ENCODE results near the gene SDHB.

Gene SDHB

DNA sequence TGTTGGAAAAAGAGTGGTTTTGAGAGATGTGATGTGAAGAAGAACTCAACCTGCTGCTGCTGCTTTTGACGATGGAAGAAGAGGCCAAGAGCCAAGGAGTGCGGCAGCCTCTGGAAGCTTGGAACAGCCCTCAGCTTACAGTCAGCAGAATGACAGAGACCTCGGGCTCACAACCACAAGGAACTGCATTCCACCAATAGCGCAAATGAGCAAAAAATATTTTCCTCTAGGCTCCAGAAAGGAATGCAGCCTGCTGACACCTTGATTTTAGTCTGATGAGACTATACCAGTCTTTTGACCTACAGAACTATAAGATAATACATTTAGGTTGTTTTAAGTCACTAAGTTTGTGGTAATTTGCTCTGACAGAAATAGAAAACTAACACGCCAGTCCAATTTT lies 10.2 kb downstream of the SDHB start:
- DNase-seq, result no peak

DNA sequence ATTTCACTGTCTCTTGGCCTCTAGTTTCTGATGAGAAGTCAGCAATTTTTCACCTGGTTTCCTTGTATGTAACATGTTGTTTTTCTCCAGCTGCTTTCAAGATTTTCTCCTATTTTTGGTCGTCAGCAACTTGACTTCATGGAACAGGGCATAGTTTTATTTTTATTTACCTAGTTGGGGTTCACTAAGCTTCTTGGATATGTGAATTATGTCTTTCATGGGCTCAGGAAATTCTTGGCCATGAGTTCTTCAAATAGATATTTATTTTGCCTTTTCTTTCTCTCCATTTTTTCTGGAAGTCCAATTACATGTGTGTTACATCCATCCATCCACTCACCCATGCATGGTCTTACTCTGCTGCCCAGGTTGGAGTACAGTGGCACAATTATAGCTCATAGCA lies 13.7 kb downstream of the SDHB start:
- no peak for DNase-seq

DNA sequence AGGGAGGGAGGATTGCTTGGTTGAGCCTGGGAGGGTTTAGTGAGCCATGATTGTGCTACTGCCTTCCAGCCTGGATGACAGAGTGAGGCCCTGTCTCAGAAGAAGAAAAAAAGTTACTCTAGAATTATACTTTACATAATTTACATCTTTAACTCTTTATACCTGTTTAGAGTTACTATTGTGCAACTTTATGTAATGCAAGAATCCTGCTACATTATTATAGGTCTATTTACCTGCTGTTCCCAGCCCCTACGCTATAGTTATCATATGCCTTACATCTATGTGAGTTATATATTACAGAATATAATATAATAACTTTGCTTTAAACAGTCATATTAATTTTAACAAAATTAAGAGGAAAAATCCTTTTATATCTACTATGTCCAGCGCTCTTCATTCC lies 14.3 kb downstream of the SDHB start:
- DNase-seq, result no peak

DNA sequence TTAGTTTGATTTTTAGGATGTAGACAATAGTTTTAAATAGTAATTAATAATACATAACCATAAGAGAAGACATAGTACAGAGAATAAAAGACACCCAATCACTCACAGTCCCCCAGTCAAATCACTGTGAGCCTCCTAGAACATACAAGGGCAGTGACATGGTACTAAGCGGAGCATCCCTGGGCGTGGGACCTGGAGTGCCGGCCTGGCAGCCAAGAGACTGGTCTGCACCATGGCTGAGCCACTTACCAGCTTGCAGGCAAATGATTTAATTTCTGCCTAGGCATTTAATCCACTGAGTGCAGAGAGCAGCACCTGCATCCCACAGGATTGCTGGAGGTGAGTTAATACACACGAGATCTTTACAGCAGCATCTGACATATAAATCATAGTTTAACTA lies 20.4 kb downstream of the SDHB start:
- DNase-seq, result no peak

DNA sequence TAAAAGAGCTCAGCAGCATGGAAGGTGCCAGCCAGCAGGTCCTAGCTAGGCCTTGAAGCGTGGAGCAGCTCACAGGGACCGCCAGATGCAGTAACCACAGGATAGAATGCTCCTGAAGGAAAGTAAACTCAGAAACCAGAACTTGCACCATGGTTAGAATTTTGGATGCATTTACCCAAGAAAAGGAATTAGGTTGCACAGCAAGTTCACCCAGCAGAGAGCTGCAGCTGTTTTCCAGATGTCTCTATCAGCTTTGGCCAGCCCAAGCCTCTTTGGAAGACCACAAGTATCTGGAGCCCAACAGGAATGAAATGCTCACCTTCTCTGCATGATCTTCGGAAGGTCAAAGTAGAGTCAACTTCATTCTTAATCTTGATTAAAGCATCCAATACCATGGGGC lies 21.1 kb downstream of the SDHB start:
- no peak for DNase-seq

DNA sequence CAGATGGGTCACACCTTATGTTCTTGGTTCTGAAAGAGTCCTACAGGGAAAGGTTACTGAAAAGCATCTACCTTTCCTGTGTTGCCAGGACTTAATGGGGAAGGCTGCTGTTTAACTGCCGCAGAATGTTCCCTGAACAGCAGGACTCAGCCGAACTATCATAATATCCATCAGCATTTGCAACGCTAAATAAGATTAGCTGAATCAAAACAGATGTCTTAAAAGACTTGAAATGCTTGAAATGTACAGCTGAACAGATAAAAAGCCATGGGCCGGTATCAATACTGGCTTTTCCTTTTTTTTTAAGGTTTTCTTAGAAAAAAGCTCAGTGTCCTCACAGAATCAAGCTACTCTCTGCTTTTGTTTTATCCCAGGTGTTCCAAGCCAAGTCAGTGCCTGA lies 22.4 kb downstream of the SDHB start:
- DNase-seq, result no peak

DNA sequence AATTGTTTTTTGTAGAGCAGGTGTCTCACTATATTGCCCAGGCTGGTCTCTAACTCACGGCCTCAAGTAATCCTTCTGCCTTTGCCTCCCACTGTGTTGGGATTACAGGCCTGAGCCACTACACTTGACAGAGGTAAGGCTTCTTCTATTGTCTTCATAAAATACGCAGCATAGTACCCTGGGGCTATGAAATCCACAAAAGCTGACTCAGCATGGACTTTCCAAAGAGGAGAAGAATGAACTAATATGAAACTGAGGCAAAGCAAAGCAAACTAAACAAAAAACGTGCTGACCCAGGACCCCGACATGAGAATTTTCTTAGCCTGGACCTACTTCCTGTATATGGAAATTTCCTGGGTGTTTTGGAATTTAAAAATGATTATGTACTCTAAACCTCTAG lies 23.6 kb downstream of the SDHB start:
- DNase-seq, result no peak

DNA sequence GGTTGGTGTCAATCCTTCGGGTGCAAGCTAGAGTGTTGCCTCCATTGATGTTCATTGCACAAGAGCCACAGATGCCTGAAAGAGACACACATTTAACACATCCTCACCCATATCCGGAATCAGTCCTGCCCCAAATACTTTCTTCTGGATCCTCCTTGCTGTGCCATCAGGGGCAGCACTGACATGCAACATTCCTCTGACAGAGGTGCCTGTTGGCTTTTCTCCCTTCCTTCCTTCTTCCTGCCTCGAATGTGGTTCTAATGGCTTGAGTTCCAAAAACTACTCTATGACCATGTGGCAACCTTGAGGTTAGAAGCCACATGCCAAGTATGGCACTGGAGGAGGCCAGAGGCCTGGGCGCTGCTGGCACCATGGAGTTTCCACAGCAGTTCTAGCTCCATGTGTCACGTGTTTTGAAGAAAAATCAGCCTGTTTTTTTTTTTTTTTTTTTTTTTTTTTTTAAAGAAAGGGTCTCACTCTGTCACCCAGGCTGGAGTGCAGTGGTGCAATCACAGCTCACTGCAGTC lies 25.1 kb downstream of the SDHB start:
- no peak for DNase-seq

DNA sequence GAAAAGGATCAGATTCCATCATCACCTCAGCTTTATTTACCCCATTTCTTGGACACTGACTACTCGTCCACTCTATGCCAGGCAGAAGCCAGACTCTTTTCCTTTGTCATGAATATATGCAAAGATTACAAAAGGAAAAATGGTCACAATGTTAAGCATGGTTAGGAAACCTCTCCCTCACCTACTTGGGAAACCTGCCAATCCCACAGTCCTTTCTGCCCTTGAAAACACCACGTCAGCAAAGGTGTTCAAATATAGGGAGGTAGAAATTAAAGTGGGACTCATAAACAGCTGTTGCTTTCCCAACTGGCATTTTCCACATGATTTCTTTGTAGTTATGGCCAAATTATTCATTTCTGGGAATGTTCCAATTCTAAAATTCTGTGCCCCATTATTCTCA lies 25.9 kb downstream of the SDHB start:
- no peak for DNase-seq

DNA sequence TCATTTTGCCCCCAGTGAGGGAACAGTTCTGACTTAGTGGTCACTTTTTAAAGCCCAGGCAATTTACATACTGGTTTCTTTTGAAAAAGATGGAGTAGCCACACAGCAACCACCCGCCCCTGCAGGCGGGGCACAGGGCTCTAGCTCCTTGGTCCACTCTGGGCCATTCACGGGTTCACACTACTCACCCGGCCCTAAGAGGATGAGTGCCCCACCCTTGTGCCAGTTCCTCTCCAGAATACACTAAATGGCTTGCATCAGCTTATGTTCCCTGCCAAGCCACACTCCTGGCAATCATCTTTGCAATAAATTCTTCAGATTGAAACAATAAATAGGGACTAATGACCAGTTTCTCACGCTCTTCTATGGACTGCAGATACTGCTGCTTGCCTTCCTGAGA lies 26.4 kb downstream of the SDHB start:
- DNase-seq, result no peak

DNA sequence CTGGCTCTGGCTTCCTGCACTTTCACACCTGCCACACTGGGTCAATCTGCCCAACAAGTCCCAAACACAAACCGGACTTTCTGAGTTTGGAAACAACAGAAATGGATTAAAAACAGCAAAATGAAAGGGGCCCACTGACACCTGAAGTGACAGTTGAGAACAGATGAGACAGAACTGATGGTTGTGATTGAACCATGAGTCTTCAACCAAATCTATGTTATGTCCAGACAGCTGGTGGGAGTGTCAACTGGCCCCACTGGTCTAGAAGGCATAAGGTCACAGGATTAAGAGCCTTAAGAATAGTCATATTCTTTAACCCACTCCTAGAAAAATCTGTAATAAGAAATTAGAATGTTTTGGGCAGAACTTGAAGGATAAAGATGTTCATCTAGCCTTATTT lies 29.1 kb downstream of the SDHB start:
- DNase-seq, result no peak

DNA sequence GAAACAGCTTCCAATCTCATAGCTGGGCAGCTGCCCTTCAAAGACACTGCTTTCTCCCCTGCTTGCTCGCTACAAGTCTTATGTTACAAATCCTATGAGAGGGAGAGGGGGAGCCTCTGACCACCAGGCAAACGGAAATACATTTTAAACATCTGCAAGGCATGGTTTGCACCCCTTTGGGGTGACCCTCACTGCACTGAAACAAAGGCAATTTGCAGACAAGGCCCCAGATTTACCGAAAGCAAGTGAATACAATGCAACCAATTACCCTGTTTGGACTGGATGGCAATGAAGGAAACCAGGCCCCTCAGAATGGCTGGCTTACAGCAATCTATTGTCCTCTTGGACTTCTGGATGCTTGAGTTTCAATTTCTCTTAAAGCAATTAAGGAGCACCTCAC lies 30.3 kb downstream of the SDHB start:
- no peak for DNase-seq

DNA sequence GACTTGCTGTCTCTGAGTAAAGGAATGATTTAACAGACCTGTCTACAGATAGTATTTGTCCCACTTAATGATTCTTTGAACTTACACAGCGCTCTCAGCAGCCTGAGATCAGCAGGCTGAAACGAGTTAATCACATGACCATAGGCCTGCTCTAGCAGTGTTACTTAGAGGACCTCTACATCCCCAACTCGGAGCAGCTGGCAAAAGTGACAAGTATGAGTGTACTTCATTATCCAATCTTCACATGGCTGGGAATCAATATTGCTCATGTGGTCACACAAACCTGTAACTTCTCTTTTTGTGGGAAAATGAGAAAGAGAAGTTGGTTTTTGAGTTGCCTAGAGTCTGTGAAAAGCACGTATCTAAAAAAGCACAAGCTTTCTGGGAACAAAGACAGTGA lies 30.7 kb downstream of the SDHB start:
- DNase-seq, result no peak

DNA sequence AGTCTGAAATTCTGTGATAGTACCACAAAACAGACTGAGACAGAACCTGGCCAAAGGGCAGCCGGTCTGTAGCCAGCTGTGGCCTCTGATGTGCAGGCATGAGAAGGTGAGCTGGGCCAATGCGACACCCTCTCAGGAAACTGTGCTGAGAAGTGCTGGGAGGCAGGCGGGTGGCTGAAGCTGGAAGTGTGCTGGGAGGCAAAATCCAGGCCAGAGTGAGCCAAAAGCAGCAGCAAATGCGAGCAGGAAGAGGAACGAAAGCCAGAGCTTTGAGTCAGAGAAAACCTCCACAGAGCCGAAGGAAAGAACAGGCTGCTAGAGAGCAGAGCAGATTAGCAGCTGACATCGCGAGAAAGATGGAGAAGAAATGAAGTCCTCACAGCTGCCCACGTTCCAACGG lies 31.9 kb downstream of the SDHB start:
- DNase-seq, result no peak

DNA sequence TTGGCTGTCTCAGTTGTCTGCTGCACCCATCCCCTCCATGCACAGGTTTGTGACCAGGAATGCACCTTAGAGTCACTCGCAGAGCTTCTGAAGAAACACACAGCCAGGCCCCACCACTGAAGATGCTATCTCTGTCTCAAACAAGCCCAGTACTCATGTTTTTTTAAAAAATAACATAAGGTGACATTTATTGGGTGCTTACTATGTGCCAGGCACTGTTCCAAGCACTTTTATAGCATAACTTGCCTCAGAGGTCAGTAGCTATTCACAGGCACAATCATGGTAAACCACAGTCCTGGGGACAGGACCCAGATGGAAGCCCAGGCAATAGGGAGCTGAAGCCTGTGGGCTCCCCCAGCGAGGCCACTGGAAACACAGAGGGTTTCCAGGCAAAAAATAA lies 33.3 kb downstream of the SDHB start:
- DNase-seq, result no peak

DNA sequence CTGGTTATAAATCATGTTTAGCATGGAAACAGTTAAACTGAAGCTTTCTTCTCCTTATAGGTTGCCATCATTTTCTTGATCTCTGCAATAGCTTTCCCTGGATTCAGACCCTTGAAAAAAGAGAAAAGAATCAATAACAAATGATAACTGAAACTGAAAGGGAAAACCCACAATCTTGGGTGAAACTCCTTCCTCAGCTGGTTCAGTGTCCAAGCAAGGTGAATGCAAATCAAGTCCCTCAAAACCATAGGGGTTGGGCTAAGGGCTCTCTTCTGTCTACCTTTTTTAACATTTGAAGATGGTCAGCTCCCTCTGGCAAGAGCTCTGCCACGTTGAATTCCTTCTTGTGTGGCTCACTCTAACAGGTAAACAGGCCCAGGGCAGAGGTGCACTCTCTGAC lies 35.0 kb downstream of the SDHB start:
- no peak for DNase-seq

DNA sequence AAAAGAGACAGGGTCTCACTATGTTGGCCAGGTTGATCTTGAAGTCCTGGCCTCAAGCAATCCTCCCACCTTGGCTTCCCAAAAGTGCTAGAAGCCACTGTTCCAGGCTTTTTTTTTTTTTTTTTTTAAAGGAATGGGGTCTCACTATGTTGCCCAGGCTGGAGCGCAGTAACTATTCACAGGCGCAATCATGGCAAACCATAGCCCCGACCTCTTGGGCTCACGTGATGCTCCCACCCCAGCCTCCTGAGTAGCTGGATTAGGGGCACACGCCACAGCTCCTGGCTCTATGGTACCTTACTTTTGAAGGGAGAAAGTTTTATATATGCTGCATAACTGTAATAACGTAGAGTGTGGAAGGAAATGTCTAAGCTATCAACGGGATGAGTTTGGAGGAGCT lies 36.4 kb downstream of the SDHB start:
- no peak for DNase-seq

DNA sequence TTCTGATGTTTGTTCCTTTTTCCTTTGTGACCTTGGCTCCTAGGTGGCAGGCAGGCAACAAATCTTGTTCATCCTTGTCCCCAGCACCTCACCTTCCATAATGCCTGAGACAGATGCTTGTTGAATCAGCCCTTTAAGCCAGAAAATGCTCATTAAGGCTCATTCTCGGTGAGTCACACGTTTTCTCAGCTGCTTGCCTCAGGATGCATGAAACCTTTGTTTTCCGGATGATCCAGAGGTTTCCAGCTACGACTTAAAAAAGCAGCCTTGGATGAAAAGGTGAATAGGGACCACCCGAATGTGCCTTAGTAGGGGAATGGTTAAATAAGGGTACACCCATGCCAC lies 37.5 kb downstream of the SDHB start:
- no peak for DNase-seq

DNA sequence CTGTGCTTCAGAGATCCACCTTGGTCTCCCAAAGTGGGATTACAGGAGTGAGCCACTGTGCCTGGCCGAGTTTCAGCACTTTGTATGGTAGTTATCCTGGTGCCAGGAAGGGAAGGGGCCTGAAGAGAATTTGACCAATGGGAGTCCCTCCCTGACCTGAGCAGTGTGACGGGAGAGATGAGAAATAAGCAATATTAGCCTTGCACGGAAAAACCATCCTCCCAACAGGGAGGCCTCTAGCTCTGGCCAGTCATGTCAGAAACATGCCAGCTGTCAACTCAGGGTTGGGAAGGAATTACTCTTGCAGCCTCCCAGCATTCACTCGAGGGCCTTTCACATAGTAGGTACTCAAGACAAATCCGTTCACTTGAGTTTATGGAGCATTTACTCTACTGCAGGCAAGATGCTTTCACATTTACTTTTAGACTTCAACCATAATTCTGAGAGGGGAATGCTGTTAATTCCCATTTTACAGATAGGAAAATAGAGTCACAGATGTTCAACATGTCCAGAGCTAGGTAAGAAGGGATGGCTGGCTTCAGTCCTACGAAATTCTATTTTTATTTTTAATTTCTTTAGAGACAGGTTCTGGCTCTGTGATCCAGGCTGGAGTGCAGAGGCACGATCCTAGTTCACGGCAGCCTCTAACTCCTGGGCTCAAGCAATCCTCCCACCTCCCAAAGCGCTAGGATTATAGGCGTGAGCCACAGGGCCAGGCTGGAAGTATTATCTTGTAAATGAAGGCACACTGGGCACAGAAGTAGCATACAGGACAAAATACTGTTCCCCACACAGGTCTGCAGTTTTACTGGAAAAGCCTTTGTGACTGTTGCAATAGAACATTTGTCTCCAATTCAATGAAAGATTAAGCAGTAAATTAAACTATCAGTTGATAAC lies 38.9 kb downstream of the SDHB start:
- no peak for DNase-seq

DNA sequence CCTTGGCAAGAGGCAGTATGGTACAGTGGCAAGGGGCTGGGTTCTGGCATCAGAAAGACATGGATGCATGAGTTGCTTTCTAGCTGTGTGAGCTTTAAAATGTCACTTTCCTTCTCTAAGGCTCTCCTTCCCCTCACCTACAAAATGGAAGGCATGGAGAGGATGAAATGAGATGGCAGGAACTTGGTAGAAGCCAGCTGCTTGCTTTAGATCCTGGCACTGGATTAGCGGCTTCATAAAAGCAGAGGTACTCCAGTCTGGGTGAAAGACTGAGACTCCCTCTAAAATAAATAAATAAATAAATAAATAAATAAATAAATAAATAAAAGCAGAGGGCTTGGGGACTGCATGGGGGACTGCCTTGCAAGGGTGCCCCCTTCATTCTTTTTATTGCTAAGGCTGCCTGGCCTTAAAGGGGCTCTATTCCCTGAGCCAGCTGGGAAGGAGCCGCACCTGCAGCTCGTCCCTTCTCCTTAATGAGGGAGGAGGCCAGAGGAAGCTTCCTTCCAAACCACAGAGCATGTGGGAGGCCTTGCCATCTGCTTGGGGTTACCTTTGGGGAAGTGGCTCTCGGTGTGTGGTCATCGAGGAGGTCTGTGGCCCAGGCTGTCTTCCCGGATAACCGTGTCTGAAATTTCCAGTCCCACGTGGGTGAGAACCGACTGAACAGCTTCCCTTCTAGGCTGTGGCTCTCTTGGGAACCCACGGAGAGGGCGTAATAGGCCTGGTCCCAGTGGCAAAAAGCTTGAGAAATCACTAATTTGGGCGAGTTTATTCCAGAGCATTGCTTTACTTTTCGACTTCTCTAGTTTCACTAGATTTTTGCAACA lies 40.1 kb downstream of the SDHB start:
- DNase-seq, result no peak

DNA sequence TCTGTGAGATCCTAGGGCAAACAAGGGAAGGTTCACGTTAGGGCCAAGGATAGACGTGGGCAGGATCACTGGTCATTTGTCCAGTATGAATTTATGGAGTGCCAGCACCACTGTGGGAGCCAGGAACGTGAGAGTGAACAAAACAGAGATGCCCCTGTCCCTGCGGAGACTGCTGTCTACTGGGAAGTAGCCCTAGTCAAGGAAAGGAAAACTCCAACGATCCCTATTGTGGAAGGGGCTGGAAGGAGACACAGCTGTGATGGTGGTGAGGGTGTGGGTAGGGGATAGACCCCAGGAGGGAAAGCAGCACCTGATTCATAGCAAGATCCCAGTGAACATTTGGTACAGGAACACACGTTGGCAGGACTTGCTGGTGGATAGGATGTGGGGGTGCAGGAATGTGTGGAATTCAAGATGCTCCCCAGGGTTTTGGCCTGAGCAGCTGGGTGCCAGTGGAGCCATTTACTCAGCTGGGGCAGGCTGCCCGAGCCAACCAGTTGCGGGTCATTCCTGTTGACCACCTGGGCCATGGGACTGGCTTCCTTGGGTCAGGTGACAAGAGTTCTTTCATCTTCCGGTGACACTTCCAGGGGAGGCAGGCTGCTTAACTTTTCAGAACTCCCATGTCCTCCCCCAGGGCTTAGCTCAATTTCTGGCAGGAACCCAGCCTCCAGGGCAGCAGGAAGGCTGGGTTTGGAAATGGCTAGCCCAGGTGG lies 40.9 kb downstream of the SDHB start:
- no peak for DNase-seq

DNA sequence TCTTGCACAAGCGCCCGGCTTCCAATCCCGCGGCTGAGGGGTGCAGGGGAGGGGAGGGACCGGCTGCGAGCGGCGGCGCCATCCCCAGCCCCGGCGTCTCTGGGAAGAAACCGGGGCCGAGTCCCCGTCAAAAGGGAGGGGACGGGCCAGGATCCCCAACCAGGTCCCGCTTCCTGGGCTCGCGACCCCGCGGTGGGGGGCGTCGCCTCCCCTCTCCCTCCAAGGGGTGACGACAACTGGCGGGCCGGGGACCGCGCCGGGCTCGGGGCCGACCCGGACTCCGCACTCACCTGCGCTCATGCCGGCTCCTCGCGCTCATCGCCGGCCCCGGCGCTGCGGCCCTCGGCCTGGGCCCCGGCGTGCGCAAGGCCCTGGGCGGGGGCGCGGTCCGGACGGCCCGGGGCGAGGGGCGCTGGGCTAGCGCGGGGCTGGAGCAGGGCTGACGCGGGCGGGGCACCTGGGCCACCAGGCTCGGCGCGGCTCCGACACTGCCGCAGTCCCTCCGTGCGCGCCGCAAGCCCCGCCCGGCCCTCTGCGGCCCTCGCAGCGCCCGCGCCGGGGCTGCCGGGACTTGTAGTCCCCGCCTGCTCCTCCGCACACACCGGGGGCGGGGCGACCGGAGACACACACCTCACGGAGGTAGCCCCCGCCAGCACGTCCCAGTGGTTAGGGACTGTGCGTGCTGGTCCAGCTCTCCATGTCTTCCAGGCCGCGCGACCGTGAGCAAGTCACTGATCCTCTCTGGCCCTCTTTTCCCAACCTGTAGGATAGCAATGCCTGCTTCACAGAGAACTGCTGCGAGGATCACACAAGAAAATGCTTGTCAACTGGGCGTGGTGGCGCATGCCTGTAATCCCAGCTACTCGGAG lies 42.2 kb downstream of the SDHB start, which contains the start of gene ATP13A2:
ATP13A2 (minus strand) TSS at position 490 of the 869 bp plus-strand sequence; CDS start at position 300, 190 bp downstream.
- peak; percentile 91 for DNase-seq
